Small intestine (tissue), 16 donors: Measurements from ENCODE around the gene LCAT. TPM values are rescaled to one million over a fixed set of nuclear protein-coding genes. Genes with fewer than 3 reads are reported as not detected.

Experiments
- DNase-seq, 2 donors: peaks; one replicate each; pipeline versions ENCODE4 v3.0.0 to v3.0.0-alpha.2; 2013
- FAIRE-seq: peaks from 2 replicates; lab custom pipeline; 2012; peaks lifted over from hg19 to GRCh38; lab: Jason Lieb, UNC
- H3K27ac ChIP-seq, 3 donors: one replicate each; pipeline ENCODE4 v1.5.1; 2013; ENCODE audit warnings: low read length in 2 of 3, mild to moderate bottlenecking in 2 of 3, control low read depth in 1 of 3, inconsistent platforms in 1 of 3, low read depth in 1 of 3, moderate library complexity in 1 of 3
- H3K27me3 ChIP-seq, 3 donors: one replicate each; pipeline ENCODE4 v1.6.1; 2013; ENCODE audit warnings: low read length in 3 of 3, inconsistent platforms in 1 of 3; ENCODE audit not compliant: control insufficient read depth in 3 of 3, insufficient read depth in 3 of 3
- H3K36me3 ChIP-seq, 3 donors: one replicate each; pipeline ENCODE4 v1.6.1; 2013; ENCODE audit warnings: low read length in 3 of 3, inconsistent platforms in 1 of 3, low read depth in 1 of 3, mild to moderate bottlenecking in 1 of 3, moderate library complexity in 1 of 3; ENCODE audit not compliant: control insufficient read depth in 3 of 3, insufficient read depth in 2 of 3
- H3K4me1 ChIP-seq, 3 donors: one replicate each; pipeline ENCODE4 v1.6.1; 2013; ENCODE audit warnings: low read length in 2 of 3, inconsistent platforms in 1 of 3, low read depth in 1 of 3, mild to moderate bottlenecking in 1 of 3, moderate library complexity in 1 of 3; ENCODE audit not compliant: control insufficient read depth in 3 of 3, insufficient read depth in 2 of 3
- H3K4me3 ChIP-seq, 3 donors: one replicate each; pipeline ENCODE4 v1.5.1; 2013; ENCODE audit warnings: low read length in 3 of 3, control low read depth in 1 of 3, inconsistent platforms in 1 of 3, low read depth in 1 of 3, mild to moderate bottlenecking in 1 of 3, moderate library complexity in 1 of 3
- H3K9me3 ChIP-seq, 2 donors: one replicate each; pipeline ENCODE4 v1.6.1; 2013; ENCODE audit warnings: low read depth in 1 of 2, low read length in 1 of 2; ENCODE audit not compliant: control insufficient read depth in 2 of 2, insufficient read depth in 1 of 2
- WGBS, 3 donors: extraction: QIAGEN DNeasy Blood & Tissue Kit; methylation state at CpG; one replicate each; pipeline ENCODE4 v1.1.7; 2013; 5-methylcytosine and 5-hydroxymethylcytosine counted together
- long read RNA-seq, 10 donors: transcript quantifications; one replicate each; lab custom pipeline, GENCODE V29; 2026
- polyA plus RNA-seq, 4 donors: library from polyadenylated mRNA; stranded (reverse) in 3 of 4; unstranded in 1 of 4; fragments of 200-250 nt in 3 of 4; fragments of 120-200 nt in 1 of 4; gene quantifications; one replicate each; pipeline versions ENCODE4 v1.2.1 to v1.2.3, GENCODE V29; 2013
- donor health status: healthy with polysubstance abuse.
- donor health status: control.
- donor health status: control.
- donor health status: Bipolar disorder and iron deficiency.
- donor health status: healthy.

LCAT gene, protein sequence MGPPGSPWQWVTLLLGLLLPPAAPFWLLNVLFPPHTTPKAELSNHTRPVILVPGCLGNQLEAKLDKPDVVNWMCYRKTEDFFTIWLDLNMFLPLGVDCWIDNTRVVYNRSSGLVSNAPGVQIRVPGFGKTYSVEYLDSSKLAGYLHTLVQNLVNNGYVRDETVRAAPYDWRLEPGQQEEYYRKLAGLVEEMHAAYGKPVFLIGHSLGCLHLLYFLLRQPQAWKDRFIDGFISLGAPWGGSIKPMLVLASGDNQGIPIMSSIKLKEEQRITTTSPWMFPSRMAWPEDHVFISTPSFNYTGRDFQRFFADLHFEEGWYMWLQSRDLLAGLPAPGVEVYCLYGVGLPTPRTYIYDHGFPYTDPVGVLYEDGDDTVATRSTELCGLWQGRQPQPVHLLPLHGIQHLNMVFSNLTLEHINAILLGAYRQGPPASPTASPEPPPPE
- polyA plus RNA-seq, result 10 to 100 TPM in 1 of 4 donors, 1 to 10 TPM in 2, under 1 TPM in 1; 0.54 to 10.1 (median 2.9) TPM
- long read RNA-seq, donor 1, result 0 reads
- long read RNA-seq, donor 2, partial matches to known transcripts, result 0 of 1 reads
- long read RNA-seq, donor 2, other reads (novel, unspliced or antisense), result 0 of 1 reads
- long read RNA-seq, donor 3, partial matches to known transcripts, result 0 of 2 reads
- long read RNA-seq, donor 3, other reads (novel, unspliced or antisense), result 0 of 2 reads
- long read RNA-seq, donor 4, result 0 reads
- long read RNA-seq, donor 5, result 0 reads
- long read RNA-seq, donor 6, result 0 reads
- long read RNA-seq, donor 7, transcript LCAT-204 (5 exons, 1,240 nt), result major isoform, 6 of 6 reads
- long read RNA-seq, donor 7, partial matches to known transcripts, result 0 of 6 reads
- long read RNA-seq, donor 7, other reads (novel, unspliced or antisense), result 0 of 6 reads
- long read RNA-seq, donor 8, result 0 reads
- long read RNA-seq, donor 9, partial matches to known transcripts, result 0 of 1 reads
- long read RNA-seq, donor 9, other reads (novel, unspliced or antisense), result 0 of 1 reads
- long read RNA-seq, donor 10, partial matches to known transcripts, result 0 of 3 reads
- long read RNA-seq, donor 10, other reads (novel, unspliced or antisense), result 0 of 3 reads

DNA sequence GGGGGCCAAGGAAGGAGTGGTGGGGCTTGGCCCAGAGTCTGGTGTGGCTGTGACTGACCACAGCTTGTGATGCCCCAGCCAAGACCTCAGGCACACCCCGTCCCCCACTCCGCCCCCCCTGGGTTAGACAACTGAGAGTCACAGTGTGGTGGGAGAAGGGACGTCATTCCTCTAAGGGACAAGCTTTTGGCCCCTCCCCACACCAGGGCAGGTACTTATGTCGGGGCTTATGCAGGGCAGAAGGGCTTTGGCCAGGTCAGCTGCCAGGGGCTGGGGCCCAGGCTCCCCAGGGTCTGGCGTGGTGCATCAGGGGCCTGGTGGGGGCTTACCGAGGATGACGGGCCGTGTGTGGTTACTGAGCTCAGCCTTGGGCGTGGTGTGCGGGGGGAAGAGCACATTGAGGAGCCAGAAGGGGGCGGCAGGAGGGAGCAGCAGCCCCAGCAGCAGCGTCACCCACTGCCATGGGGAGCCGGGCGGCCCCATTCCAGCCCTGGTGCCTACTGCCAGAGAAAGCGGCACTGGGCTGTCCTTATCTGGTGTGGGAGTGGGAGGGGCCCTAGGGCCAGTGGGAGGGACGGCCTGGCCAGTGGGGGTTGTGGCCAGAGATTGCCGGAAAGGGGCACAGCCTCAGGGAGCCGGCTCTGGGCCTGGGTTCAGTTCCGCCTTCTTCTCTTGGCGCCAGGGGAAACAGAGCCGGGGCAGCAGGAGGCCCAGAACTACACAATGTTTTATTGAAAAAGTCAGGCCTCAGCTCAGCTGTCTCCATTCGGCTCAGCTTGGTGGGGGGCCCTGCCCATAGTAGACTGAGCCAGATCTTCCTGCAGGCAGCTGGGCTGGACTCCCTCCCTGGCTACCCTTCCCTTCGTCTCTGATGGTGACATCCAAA lies at the start of gene LCAT:
Gene LCAT, minus strand, starts transcription at position 502 of the 886 bp plus-strand sequence. Its CDS starts 19 bp downstream, at position 483.
- FAIRE-seq, result no peak
- WGBS, 3 donors, result 42 to 53% (median 50%) methylated on average over 23 of the region's 23 CpGs
- Histone ChIP-seq H3K27me3 (no peaks in the 10 kb centered on the region), H3K4me1 (peaks cover 0 to 8% (median 0%) of the 10 kb centered on the region in 3 donors), H3K27ac (peak within 1 kb of the TSS in 1 of 3 donors; percentile 53), H3K4me3 (no peak within 1 kb of the TSS), H3K36me3 (peaks cover 0 to 86% (median 2%) of the 10 kb centered on the region in 3 donors), H3K9me3 (no peaks in the 10 kb centered on the region)
- no peak for DNase-seq

DNA sequence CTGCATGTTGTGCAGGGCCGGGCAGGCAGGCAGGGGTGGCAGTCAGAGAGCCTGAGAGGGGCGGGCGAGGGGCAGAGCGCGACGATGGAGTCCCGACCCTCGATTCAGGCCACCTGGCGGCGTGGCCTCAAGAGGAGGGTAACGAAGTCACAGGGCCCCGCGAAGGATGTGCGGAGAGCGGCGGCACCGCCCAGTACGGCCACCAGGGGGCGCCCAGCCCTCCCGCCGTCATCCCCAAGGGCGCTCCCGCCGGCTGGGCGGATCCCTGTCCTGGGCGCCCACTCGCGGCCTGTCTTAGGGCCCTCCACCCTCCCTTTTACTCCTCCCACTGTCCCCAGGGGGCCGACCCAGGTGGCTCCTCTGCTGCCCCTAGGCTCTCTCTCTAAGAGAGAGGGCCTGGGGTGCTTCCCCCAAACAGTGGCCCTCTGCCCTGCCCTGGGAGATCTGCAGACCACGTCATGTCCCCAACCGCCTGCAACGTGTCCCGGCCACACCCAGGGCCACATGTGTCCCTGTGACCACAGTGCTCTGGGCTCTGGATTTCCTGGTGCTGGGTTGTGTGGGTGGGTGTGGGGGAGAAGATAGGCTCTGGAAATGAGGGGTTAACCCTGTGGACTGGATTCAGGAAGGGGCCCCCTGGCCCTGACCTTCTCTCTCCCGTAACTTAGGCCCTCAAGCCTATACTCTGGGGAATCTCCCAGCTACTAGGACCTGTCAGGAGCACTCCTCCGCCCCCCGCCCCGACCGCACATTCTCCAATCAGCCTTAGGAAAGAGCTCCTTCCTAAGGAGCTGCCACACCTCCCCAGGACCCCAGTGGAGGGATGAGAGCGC lies 49.5 kb upstream of the LCAT start:
- Histone ChIP-seq H3K9me3 (no peaks in the 10 kb centered on the region), H3K27me3 (no peaks in the 10 kb centered on the region), H3K36me3 (no peaks in the 10 kb centered on the region), H3K27ac (peak overlapping the region in 2 of 3 donors; percentile 33 to 67), H3K4me3 (peak overlapping the region; percentile 14 to 39 (median 29)), H3K4me1 (peaks cover 2 to 13% (median 4%) of the 10 kb centered on the region in 3 donors)
- DNase-seq (peak; percentile 68 to 87), FAIRE-seq (no peak)
- WGBS, 3 donors, result 12 to 17% (median 14%) methylated on average over 30 to 39 of the region's 39 CpGs

DNA sequence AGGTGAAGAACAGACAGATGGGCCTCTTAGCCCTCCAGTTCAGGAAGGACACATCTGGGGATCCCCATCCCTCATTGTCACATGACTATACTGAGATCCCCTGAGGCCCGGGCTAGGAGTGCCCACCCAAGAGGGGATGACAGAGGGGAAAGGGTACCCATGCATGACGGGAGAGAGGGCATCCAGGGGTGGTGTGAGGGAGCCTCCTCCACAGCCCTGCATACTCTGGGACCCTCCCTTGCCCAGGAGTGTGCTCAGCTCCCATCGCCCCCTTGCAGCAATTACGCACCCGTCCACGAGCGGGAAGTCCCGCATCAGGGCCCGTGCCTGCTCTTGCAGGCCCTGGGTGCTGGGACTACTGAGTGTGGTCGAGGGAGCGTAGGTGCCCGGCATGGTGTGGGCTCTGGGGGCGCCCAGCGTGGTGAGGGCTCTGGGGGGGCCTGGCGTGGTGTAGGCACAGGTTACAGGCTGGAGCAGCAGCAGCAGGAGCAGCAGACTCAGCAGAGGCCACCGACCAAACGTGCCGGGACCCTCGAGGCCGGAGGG lies 48.8 kb upstream of the LCAT start:
- H3K4me3 ChIP-seq, result no peak overlapping the region
- WGBS, 3 donors, result 67 to 71% (median 70%) methylated on average over 20 of the region's 20 CpGs
- DNase-seq (no peak), FAIRE-seq (no peak)
- no peaks in the 10 kb centered on the region for H3K9me3 ChIP-seq
- no peaks in the 10 kb centered on the region for H3K36me3 ChIP-seq
- peaks cover 2 to 13% (median 4%) of the 10 kb centered on the region in 3 donors for H3K4me1 ChIP-seq
- H3K27ac ChIP-seq, result no peak overlapping the region
- H3K27me3 ChIP-seq, result no peaks in the 10 kb centered on the region

DNA sequence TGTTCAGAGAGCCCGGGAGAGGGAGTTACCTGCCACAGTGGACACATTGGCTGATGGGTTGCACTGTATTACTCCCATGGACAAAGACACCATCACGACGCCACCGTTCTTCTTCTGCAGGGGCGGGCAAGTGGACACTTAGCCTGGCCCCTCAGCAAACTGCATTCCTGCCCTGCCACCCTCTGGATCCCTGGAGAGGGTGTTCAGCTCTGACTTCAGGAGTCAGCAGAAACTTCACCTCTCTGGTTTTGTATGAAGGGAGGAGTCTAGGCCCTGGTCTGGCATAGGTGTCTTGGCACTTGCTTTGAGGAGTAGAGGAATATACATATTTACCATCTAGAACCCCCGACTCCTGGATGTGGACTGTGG lies 46.1 kb upstream of the LCAT start:
- DNase-seq (no peak), FAIRE-seq (no peak)
- H3K9me3 ChIP-seq, result no peaks in the 10 kb centered on the region
- no peak overlapping the region for H3K4me3 ChIP-seq
- no peak overlapping the region for H3K27ac ChIP-seq
- peaks cover 2 to 13% (median 4%) of the 10 kb centered on the region in 3 donors for H3K4me1 ChIP-seq
- H3K27me3 ChIP-seq, result no peaks in the 10 kb centered on the region
- WGBS, 3 donors, result 82 to 86% (median 83%) methylated on average over 6 of the region's 6 CpGs
- H3K36me3 ChIP-seq, result no peaks in the 10 kb centered on the region

DNA sequence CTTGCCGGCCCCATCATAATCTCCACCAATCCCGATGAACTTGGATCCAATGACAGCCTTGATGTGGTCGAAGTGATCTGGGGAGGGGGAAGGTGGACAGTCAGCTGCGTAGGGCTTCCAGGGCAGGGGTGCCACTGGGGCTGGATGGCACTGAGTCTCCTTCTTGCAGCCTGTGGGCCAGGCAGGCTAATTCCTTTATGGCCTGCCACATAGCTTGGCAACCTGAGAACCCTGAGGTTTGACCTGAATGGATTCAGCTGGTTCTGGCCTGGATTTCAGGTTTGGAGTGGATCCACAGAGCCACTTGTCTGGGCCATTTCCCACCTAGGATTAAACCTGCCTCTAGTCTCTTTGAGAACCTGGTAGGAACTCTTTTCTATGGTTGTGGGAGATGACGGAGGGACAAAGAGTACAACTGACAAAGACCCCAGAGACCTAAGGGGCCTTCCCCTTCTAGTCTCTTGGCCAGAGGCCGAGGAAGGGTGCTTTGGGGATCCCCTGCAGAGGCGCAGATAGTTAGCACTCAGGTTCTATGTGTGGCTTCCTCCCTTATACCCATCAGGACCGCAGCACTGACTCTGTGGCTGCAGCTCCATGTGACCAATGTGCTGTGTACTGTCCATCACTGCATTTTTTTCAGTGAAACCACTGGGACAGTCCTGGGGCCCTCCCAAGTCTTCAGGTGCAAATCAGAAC lies 45.5 kb upstream of the LCAT start:
- Histone ChIP-seq H3K36me3 (no peaks in the 10 kb centered on the region), H3K4me1 (peaks cover 2 to 13% (median 4%) of the 10 kb centered on the region in 3 donors), H3K27me3 (no peaks in the 10 kb centered on the region), H3K27ac (no peak overlapping the region), H3K4me3 (no peak overlapping the region), H3K9me3 (no peaks in the 10 kb centered on the region)
- FAIRE-seq (no peak), DNase-seq (no peak)
- WGBS, 3 donors, result 79 to 91% (median 80%) methylated on average over 8 of the region's 8 CpGs

DNA sequence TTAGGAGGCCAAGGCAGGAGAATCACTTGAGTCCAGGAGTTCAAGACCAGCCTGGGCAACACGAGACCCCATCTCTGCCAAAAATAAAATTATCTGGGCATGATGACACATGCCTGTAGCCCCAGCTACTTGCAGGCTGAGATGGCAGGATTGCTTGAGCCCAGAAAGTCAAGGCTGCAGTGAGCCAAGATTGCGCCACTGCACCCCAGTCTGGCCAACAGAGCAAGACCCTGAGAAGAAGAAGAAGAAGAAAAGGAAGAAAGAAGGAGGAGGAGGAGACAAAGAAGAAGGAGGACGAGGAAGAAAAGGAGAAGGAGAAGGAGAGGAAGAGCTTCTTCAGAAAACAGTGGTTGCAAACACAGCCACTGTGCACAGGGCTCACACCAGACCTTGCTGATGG lies 44.8 kb upstream of the LCAT start:
- Histone ChIP-seq H3K27ac (no peak overlapping the region), H3K4me1 (peaks cover 2 to 9% (median 3%) of the 10 kb centered on the region in 3 donors), H3K9me3 (no peaks in the 10 kb centered on the region), H3K4me3 (no peak overlapping the region), H3K36me3 (no peaks in the 10 kb centered on the region), H3K27me3 (no peaks in the 10 kb centered on the region)
- no peak for DNase-seq
- FAIRE-seq, result no peak
- WGBS, 3 donors, result 84 to 89% (median 85%) methylated on average over 3 of the region's 3 CpGs
